DMS 273 treated with DMSO at 0.1 percent for 48 hours (cell line): ENCODE measurements around the gene TLNRD1.
"Not testable (repeated sequence)": the region's sequence is repeated elsewhere in the genome, so short reads cannot be mapped to it uniquely, and the experiment has no call there.

Source experiments
- DNase-seq: peaks from one replicate; lab custom pipeline; 2025; lab: John Stamatoyannopoulos, UW

TLNRD1 gene

GRCh38 chr15:81000624-81001151 is at the start of gene TLNRD1:
Gene TLNRD1 (plus strand): TSS chr15:81000923. CDS start chr15:81002272, 1,349 bp downstream.
- peak; percentile 58 for DNase-seq

- no peak for DNase-seq
Observed at GRCh38 chr15:80951941-80952340, 48.8 kb upstream of the TLNRD1 start.

GRCh38 chr15:80953001-80953952 is 47.4 kb upstream of the TLNRD1 start:
- no peak for DNase-seq

- DNase-seq = no peak
Observed at GRCh38 chr15:80953953-80954778, 46.6 kb upstream of the TLNRD1 start.

DNA sequence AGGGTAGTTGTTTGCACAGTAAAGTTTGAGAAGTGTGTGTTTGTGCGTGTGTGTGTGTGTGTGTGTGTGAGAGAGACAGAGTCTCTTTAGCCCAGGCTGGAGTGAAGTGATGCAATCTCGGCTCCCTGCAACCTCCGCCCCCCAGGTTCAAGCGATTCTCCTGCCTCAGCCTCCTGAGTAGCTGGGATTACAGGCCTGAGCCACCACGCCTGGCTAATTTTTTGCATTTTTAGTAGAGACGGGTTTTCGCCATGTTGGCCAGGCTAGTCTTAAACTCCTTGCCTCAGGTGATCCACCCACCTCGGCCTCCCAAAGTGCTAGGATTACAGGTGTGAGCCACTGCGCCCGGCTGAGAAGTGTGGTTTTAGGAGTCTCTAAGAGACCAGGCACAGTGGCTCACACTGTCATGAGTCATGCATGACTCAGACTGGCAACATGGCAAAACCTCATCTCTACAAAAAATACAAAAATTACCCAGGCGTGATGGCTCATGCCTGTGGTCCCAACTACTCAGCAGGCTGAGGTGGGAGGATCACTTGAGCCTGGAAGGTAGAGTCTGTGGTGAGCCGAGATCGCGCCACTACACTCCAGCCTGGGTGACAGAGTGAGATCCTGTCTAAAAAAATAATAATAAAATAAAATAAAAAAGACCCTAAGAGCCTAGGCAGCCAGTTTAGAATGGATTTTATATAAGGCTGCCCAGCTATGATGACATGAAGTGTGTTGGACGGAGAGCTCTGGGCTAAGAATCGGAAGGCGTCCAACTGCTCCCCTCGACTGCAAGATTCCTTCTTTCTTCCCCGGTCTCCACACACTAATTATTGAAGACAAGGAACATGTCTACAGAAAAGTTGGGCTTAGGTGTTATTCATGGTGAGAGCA is 44.9 kb upstream of the TLNRD1 start:
- DNase-seq = not testable (repeated sequence)

DNA sequence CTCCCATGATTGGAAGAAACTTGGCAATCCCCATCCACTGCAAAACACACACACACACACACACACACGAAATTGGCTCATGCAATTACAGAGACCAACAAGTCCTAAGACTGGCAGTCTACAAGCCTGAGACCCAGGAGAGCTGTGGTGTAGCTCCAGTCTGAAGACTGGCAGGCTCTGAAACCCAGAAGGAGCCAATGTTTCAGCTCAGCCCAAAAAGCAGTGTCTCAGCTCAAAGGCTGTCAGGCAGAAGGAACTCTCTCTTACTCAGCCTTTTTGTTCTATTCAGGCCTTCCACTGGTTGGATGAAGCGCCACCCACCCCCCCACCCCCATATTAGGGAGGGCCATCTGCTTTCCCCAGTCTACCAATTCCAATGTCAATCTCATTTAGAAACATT is 43.2 kb upstream of the TLNRD1 start:
- DNase-seq = no peak

DNA sequence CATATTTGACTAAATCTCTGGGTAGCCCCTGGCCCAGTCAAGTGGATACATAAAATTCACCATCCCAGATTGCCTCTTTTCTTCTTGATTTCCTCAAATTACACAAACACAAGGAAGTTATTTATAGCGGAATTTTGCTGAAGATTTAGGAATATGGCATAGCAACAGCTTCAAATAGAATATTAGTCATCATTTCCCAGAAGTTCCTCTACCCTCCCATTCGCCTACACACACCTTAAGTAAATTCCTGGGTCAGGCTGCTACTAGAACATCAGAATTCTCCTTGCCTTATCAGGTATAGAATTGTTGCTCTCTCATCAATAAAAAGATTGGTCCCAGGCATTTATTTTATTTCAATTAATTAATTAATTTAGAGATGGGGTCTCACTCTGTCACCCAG is 42.7 kb upstream of the TLNRD1 start:
- no peak for DNase-seq

DNA sequence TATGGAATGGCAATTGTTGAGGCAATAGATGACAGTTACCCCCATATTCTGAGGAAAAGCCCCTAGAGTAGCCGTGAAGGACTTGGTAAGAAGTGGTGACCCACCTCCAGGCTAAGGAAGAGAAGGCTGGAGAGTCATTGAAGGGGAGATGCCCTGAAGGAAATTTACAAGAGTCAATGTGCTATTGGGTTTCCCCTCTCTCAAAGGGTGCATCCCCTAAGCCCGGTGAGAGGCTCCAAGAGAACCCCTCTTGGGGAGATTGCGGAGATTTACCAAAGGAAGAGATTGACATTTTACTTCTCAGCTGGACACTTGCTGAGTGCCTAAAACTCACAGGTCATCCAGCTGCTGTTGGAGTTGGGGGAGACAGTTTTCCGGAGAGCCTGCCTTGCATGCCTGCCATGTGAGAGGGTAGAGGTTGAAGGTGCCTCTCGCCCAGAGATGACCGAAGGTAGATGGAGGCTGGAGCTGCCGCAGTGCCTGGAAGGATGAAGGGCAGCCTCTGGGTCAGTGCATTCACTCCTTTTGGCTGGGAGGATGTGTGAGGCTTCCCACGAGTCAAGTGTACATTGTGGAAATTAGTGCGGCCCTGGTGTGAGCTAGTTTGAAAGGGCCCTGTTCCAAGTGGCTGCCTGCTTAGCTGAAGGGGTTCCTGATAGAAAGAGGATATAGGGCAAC is 41.8 kb upstream of the TLNRD1 start:
- no peak for DNase-seq

DNA sequence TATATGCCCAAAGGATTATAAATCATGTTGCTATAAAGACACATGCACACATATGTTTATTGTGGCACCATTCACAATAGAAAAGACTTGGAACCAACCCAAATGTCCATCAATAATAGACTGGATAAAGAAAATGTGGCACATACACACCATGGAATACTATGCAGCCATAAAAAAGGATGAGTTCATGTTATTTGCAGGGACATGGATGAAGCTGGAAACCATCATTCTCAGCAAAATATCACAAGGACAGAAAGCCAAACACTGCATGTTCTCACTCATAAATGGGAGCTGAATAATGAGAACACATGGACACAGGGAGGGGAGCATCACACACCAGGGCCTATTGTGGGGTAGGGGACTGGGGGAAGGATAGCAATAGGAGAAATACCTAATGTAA is 35.3 kb upstream of the TLNRD1 start:
- DNase-seq = not testable (repeated sequence)

GRCh38 chr15:80966431-80967197 is 34.1 kb upstream of the TLNRD1 start:
- DNase-seq = no peak

- DNase-seq = no peak
Observed at GRCh38 chr15:80967451-80967850, 33.3 kb upstream of the TLNRD1 start.

GRCh38 chr15:80967991-80968510 is 32.7 kb upstream of the TLNRD1 start:
- no peak for DNase-seq

- no peak for DNase-seq
Observed at GRCh38 chr15:80969316-80969715, 31.4 kb upstream of the TLNRD1 start.

GRCh38 chr15:80970018-80970657 is 30.6 kb upstream of the TLNRD1 start:
- DNase-seq = peak; percentile 28

DNA sequence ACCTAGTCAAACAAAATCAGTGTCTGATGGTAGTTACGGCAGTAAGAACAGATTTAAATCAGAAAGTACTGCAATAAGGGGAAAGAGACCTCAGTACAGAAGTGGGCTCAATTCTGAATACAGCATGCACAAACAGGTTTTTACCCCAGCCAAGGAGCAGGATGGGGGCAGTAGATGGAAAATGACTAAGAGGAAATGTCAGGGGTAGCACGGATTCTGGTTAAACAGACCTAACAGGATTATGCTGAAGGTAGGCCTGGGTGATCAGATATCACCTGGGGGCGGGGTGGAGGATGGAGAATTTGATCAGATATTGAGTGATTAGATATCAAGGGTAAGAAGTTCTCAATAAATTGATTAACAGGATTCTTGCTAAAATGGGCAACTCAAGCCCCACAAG is 30.1 kb upstream of the TLNRD1 start:
- no peak for DNase-seq

- no peak for DNase-seq
Observed at GRCh38 chr15:80971143-80971542, 29.6 kb upstream of the TLNRD1 start.

DNA sequence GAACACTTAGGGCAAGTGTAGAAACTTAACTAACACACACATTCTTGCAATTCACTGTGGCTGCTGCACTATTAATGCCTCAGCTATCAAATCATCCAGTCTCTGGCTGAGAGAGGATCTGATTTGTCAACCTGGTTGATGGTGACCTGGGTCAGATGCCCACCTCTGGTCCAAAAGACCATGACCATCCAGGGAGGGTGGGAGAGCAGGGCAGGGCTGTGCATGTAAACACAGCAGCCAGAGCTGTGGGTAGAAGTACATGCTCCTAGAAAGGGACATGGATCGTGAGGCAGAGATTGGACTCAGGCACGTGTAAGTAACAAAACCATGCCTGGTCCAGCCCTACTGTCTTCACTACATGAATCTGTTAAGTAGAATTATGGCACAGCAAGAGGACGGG is 28.4 kb upstream of the TLNRD1 start:
- no peak for DNase-seq

DNA sequence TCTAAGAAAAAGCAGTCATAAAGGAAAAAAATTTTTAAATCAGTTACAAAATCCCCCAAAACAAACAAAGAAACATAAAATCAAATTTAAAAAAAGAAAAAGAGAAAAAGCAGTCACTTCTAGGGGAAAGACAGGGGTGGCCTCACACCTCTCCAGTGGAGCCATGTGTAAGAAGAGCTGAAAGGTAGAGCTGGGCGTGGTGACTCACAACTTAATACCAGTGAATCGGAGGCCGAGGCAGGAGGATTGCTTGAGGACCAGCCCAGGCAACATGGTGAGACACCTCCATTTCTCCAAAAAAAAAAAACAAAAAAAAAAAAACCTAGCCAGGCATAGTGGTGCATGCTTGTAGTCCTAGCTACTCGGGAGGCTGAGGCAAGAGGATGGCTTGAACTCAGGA is 25.8 kb upstream of the TLNRD1 start:
- no peak for DNase-seq

GRCh38 chr15:80976851-80977250 is 23.9 kb upstream of the TLNRD1 start:
- DNase-seq = no peak
